NCI-H1092 (cell line): Measurements from ENCODE around the gene KCNH5.

ENCODE experiments used
- DNase-seq: peaks from one replicate; lab custom pipeline; 2025; lab: John Stamatoyannopoulos, UW

The KCNH5 gene

DNA sequence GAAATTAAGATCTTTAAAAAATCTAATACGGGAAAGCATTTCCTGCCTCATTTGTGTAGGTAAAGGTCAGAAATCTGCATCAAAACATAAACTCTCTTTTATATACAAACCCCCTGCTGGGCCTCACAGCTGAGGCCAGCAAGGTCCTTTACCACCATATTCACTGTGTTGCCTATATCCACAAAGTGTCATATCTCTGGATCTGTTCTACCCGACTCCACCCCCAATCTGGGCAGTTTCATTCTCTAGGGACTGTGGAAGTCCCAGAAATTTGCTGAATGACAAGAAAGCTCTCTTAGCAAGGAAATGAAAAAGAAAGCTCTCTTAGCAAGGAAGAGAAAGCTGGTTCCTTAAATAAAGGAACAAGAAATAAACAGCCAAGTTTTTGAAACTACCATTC, 301.7 kb downstream of the KCNH5 start:
- DNase-seq: no peak

DNA sequence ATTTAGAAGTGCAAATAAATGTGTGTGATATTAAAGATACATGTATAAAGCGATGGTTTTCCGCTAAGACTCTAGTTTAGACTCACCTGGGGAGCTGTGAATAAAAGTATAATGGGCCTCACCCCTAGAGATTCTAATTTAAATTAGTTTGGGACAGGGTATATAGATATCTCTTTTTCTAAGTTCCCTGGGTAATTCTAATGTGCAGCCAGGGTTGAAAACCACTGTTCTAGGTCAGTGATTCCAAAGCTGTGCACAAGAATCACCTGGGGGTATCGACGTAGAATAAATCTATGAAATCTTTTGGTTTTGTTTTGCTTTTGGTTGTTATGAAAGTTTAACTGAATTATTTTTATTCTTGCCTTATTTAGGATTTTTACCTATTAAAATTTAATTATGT, 302.1 kb downstream of the KCNH5 start:
- no peak for DNase-seq

DNA sequence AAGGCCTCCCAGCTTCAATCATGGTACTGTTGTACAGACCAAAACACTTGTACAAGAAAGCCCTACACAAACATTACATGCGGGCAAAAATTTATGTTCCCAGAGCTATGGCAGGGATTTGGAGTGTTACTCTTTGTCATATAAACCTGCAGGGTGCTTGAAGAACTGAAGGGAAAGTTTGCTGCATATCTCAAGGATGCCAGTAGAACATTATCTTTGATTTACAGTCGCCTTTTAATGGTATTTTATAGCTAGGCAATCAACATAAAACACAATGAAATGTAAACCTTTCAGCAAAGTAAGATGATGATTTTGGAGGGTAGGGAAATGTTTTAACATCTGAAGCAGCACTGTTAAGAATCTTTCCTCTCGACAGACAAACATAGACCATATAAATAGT, 305.6 kb downstream of the KCNH5 start:
- DNase-seq: no peak

DNA sequence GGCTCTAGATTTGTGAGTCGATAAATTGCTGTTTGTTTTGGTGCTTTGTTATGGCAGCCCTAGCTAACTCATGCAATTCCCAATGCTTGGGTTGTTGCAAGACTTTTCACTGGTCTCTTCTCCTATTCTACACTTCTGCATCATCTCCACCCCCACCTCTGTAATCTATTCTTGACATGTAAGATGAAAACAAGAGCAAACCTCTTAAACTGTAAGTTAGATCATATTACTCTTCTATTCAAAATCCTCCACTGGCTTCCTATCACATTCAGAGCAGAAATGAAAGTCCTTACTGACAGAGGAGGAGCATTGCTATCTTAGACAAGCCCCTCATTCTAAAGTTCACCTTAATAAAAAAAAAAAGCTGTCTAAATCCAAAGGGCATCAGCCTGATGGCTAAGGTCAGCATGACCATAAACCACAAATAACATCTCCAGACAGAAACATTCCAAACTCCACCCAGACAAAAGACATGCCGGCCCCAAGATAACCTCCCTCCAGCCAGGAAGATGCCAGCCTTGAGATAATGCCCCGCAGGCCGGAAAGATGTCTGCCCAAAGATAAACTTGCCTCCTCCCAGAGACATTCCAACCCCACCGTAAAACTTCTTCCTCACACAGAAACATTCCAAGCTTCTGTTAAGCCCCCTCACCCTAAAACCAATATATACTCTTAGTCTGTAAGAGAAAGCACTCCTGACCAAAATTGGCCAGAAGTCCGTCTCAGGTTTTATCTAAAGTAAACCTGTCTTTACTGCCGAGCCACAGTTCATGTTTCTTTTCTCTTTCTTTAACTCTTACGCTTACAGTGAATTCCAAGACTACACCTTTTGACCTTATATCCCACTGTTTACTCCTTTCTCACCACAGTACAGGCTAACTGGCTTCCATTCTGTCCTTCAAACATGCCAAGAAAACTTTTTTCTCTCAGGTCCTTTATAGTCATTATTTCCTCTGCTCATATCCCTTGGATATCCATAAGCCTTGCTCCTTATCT, 308.9 kb downstream of the KCNH5 start:
- DNase-seq: no peak

DNA sequence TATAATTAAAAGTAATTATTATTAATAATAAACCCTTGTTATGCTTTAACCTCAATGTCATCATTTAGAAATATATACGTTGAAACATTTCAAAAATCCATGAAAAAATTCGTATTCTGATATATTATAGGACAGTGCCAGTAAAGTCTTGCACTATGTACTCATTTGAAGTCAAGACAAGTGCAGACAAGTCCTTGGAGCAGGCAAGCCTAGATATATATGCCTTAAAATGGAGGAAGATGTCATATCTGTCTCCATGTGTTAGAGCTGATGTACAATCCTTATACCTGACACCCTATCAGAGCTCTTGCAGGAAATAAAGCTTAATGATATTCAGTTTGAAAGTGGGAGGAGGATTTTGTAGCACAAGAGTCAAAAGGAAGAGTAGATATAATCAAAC, 310.4 kb downstream of the KCNH5 start:
- no peak for DNase-seq

DNA sequence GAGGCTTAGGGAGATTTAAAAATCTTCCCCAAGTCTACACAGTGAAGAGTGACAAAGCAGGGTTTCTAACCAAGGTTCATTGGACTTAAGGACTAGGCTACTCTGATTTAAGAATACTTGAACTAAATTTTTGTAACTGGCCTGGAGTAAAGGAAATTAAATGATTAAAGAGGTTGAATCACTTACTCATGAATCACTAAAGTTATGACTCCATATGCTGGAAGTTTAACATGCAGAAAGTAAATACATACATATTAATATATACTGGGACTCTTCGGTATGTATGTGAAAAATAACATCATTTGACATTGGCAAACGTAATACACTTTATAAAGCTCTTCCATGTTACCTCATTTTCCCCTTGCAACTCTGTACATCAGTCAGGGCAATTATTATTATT, 322.9 kb downstream of the KCNH5 start:
- DNase-seq: no peak

DNA sequence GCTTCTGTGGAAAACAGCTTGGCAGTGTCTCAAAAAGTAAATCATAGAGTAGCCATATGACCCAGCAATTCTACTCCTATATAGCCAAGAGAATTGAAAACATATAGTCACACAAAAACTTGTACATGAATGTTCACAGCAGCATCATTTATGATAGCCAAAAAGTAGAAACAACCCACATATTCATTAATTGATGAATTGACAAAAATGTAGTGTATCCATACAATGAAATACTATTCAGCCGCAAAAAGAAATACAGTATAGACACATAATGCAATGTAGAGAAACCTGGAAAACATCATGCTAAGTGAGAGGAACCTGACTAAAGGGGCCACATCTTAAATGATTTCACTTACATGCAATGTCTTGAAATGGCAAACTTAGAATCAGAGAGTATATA, 326.6 kb downstream of the KCNH5 start:
- DNase-seq: no peak

DNA sequence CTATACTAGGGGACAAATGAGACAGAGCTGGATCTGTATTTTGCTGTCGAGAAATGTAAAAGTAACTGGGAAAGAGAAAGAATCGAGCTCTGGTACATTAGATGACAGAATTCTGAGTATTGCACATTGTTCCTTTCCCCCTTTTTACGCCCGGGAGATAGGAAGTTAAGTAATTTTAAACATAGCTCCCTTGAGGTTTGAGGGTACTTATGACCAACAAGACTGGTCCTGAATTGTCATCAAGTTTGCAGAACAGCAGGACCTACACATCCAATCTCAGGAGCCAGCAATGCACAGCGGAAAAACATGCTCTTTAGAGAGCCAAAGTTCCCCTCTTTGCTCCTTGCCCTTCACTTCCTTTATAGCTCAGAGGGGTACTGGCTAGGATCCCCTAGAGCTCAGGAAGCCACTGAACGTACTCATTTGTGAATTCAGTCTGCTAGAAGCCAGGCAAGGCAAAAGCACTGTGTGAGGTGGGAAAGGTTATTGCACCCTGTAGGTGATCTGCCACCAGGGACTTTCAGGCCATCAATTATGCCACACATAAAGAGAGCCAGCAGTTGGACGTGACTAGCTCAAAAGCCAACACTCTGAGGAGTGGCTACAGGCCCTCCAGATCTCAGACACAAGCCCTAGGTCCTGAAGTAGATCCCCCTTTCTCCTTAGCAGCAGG, 333.8 kb downstream of the KCNH5 start:
- DNase-seq: no peak

DNA sequence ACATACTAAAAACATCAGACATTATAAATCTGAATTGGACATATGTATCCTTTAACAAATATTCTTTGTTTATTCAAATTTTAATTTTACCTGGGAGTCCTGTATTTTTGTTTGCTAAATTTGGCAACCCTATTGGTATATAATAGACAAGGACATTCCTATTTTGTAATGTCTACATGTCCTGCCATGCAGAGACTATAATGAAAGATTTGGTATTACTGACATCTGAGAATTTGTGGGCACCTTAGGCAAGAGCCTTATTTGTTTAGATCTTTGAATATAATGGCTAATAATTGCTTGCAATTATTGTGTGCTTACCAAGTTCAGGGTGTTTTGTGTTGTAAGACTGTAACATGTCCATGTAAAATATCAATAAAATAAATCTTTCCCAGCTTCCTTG, 334.4 kb downstream of the KCNH5 start:
- DNase-seq: no peak

DNA sequence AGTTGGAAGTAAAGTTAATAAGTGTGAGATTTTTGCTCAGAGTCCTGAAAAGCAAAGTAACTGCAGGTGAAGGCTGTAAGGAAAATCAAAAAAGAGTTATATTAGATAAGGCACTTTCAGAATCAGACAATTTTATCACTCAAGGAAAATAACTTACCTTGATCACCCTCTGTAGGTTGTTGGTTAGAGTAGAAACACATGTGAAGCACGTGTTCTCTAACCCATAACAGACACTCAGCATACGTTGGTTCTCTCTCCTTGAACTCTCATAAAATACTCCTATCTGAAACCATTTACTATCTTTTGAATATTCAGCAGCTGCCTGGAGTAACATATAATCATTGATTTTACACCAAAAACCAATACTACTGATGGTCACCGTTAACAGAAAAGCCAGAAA, 335.5 kb downstream of the KCNH5 start:
- DNase-seq: no peak

DNA sequence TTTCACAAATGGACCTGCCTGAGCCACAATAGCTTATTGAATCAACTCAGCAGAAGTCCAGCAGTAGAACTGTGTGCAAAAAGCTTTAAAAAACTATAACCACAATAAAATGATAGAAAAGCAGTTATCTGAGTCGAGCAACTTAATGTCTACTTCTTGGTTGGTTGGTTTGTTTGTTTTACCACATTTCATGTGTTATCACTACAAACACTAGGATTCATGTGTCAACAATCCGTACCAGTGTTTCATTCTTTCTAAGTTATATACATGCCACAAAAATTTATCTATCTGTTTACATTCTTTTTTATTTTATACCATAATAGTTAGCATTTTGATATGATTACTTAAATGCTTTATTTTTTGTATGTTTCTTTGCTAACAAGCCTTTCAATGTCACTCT, 339.0 kb downstream of the KCNH5 start:
- DNase-seq: no peak

DNA sequence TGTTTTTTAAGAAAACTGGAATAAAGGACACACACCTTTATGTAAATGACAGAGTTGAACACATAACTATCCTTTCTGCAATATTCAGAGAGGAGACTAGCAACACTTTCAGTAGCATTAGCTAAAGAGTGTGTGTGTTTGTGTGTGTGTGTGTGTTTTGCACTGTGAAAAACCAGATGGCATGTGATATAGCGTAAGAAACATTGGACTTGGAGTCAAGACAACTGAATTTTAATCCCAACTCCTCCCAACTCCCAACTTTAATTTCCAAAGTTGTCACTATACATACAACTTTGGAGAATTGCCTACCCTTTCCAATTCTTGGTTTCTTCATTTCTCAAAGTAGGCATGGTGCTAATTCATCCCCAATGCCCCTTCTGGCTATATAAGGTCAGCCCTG, 347.8 kb downstream of the KCNH5 start:
- no peak for DNase-seq

DNA sequence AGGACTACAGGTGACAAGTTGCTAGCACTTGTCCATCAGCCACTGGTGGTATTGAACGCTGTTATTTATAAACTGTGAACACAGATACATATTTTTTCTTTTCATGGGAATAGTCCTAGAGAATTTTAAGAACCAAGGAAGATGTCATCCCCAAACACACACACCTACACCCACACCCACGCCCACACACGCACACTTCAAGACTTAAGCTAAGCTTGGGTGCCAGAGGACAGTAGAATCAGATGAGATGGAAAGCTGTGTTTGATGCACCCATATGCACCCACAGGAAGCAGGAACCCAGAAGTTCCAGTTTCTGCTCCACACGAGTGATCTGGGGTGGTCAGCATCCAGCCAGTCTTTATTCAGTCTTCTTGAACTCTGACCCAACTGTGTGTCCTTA, 348.3 kb downstream of the KCNH5 start:
- DNase-seq: no peak

DNA sequence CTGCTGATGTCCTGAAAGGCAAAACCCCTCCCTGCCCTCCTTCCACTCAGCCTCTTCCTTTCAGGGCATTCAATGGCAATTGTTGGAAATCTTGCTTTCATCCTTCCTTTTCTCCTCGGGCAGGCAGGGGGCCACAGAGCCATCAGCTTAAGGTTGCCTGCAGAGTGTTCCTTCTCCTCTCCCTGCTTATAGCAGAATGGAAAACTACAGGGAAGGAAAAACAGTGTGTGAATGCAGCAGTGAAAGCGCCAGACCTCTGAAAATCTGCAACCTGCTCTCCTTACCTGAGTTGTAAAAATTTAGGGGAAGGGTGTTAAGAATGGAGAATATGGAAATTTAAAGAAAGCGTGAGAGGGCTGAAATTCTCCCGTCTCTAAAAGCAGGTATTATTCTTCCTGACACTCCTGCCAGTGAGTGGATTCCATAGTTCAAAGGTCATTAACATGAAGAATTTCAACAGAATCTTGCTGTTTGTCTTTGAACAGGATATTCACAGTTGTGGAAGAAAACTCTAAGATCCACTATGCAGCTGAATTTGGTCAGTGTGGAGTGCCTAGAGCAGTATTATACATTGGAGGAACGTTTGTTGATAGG, 348.8 kb downstream of the KCNH5 start:
- no peak for DNase-seq

DNA sequence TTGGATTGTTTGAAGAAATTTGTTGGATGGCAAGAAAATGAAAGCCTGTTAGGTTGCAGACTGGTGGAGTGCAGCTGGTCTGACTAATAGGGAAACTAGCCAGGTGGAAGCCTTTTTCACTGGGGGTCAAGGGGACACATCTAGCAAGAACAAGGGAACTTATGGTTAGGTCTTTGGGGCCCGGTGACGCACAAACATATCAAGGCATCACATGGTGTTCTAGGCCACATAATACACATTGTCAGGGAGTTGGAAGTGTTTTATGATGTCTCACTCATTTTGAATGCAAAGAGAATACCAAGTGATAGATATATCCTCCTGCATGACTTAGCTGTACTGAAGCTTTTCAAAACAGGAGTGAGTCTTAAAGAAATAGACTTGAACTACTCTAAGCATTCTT, 351.2 kb downstream of the KCNH5 start:
- no peak for DNase-seq

DNA sequence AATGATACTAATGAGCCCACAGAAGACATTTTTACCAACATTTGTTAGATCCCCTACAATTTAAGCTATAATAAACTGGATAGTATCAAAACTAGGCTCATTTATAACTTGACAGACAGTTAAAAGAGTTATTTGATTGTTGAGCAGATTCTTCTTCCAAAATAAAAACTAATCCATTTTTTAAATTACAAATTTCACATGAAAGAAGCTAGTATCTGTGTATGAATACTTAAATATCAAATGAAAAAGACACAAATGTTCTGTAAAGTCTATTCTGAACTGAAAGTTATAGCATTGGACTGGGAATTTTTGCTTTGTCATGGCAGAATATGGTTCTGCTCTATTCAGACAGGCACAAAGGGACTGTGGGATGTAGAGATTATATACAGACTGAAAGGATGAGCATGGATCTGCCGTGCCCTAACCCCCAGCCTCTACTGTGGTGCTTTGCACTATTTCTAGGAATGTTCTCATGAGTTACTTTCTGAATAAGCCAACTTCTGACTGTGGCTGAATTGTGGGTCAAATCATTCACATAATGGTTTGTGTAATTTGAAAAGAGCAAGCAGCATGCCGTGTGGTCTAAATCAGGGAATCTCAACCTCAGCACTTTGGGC, 352.7 kb downstream of the KCNH5 start:
- DNase-seq: no peak

DNA sequence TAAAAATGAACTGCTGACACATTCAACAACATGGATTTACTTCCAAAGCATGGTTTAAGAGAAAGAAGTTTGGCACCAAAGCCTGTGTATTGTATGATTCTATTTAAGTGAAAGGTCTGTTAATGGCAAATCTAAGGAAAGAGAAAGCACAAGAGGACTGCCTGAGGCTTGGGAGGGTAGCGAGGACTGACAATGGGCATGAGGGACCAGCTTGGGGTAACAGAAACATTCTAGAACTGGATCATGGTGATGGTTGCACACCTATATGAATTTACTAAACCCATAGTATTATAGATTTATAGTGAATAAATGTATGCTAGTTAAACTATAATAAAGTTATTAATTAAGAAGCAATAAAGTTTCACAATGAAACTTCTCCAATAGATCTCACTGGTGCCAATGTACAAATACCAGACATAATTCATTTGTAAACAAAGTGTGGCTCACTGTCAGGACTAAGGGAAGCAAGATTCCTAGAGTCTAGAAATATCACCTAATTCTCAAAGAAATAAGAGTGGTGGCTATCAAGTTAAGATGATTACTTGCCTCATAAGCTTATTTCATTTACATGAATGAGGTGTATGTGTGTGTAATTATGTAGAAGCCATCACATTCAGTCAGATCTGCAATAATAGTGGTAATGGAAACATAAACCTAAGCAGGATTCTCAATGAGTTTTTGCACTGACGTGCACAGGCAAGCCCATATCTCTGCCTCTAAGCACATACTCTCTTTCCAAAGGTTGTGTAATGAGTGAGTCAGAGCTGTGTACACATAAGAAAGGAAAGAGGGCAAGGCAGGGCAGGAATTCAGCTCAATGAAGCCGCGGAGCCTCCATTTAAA, 353.4 kb downstream of the KCNH5 start:
- DNase-seq: no peak

DNA sequence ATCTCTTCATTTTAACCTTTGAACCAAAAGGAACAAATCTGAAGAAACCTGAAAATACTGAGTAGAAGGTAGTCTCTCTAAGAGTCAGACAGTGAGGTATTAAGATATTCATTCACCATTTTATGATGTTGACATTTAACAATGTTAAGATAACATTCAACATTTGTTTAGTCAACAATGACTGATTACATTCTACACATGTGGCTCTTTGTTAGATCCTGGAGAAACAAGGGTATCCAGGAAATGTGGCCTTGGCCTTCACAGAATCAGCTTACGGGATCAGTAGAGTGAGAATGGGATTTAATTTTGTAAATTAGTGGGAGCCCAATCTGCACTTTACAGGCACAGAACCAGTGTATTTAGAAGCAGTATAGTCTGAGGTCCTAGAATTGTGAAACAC, 355.5 kb downstream of the KCNH5 start:
- DNase-seq: no peak

DNA sequence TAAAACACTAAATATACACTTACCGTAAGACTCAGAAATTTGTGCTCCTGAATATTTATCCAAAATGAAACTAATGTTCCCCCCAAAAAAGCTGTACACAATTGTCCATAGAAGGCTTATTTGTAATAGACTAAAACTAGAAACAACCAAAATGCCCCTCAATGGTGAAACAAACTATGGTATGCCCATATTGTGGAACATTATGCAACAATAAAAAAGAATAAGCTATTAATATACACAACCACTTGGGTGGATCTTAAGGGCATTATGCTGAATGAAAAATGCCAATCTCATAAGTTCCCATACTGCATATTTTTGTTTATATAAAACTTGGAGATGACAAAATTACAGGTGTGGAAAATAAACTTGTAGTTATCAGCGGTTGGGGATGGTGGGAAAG, 357.4 kb downstream of the KCNH5 start:
- DNase-seq: no peak

DNA sequence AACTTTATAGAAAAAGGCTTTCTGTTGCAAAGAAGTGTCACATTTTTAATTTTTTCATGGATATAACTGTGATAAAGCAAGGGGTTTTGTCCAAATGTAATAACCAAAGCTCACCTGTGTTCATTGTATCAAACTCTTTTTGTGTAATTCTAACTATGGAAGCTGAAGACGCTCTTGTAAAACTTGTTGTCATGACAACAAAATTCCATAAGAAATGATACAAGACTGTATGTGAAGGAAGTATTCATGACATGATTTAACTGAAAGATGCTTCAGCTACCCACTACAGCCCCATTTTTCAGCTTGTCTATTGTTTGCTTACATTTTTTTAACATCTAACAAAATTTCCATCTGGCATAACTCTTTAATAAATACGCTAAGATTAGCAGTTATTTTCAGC, 360.9 kb downstream of the KCNH5 start:
- DNase-seq: no peak

DNA sequence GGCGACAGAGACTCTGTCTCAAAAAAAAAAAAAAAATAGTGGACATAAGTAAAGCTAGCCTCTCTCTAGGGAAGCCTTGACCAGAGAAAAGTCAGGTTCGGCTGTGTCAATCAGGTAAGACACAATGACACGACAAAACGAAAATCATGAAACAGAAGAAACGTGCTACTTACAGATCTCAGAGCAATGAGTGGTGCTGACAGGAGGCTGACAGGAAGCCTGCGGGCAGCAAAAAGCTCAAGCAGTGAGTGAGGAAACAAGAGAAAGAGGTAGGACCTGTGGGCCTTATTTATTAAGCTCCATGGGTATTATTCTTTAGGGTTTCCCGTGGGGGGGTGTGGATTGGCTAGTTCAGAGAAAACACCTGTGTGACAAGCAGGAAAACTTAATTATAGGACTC, 363.1 kb downstream of the KCNH5 start:
- no peak for DNase-seq
